Measurements from ENCODE around the gene CLEC7A. TPM values are rescaled to one million over a fixed set of nuclear protein-coding genes. Genes with fewer than 3 reads are reported as not detected.

CLEC7A gene
- total RNA-seq, 1 experiment from 2014 or later, result not detected

DNA sequence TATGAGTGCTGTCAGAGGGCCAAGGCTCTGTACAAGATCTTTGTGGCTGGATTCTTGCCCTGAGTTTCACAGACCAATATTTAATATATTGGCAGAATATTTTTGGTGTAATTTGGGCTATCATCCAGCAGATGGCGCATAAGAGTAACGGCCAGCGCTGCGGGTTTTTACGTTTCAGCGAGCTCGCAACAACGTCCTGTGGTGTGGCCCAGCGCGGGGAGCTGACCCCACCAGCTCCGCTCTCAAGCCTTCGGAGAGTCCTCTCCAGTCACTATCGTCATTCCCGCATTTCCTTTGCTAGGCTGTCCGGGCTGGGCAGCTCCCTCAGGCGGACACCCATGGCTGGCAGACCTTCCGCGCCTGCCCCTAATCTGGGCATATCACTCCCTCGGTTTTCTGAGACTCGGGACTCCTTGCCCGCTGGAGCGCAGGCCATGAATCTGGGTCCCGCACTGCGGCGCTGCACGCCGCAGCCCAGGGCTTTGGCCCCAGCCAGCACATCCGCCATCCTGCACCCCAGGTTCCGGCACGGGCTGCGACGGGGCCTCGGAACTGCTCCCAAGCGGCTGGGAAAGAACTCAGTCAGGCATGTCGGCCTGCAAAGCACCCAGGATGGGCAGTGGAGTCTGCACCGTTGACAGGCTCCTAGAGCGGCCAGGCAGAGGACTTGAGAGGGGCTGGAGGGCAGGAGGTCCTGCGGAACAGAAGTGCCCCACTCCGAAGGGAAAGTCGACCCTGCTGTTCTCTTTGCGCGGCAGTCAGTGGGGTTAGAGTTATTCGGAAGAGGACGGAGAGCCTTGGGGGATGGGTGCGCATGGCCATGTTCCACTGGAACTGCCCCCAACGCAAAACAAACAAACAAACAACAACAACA, 23.5 kb upstream of the CLEC7A start:
- no peaks in the 10 kb centered on the region for H3K36me3 ChIP-seq
- no peaks in the 10 kb centered on the region for H3K9me3 ChIP-seq
- H3K27me3 ChIP-seq, result no peaks in the 10 kb centered on the region
- peak; percentile 78 for DNase-seq
- H3K4me3 ChIP-seq, result peak overlapping the region; percentile 39

DNA sequence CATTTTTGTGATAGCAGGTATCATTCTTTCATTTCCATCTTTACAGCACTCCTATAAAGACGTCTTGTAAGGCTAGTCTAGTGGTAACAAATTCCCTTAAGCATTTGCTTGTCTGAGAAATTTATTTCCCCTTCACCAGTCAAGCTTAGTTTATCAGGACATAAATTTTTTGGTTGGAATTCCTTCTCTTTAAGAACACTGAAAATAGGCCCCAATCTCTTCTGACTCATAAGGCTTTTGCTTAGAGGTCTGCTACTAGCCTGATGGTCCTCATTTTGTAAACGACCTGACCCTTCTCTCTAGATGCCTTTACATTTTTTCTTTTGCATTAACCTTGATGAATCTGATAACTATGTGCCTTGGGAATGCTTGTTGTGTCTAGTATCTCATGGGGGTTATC, 21.6 kb upstream of the CLEC7A start:
- Histone ChIP-seq H3K4me3 (no peak overlapping the region), H3K36me3 (no peaks in the 10 kb centered on the region), H3K27me3 (no peaks in the 10 kb centered on the region), H3K9me3 (no peaks in the 10 kb centered on the region)
- no peak for DNase-seq

DNA sequence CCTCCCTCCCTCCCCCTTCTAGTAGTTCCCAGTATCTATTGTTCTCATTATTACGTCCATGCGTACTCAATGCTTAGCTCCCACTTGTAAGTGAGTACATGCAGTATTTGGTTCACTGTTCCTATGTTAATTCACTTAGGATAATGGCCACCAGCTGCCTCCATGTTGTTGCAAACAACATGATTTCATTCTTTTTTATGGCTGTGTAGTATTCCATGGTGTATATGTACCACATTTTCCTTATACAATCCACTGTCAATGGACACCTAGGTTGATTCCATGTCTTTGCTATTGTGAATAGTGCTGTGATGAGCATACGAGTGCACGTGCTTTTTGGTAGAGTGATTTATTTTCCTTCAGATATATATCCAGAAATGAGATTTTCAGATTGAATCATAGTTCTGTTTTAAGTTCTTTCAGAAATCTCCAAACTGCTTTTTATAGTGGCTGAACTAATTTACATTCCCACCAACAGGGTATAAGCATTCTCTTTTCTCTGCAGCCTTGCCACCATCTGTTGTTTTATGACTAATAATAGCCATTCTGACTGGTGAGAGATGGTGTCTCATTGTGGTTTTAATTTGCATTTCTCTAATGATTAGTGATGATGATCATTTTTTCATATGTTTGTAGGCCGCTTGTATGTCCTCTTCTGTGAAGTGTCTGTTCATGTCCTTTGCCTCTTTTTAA, 17.9 kb upstream of the CLEC7A start:
- DNase-seq, result no peak
- H3K4me3 ChIP-seq, result no peak overlapping the region
- no peaks in the 10 kb centered on the region for H3K36me3 ChIP-seq
- H3K9me3 ChIP-seq, result no peaks in the 10 kb centered on the region
- no peaks in the 10 kb centered on the region for H3K27me3 ChIP-seq

DNA sequence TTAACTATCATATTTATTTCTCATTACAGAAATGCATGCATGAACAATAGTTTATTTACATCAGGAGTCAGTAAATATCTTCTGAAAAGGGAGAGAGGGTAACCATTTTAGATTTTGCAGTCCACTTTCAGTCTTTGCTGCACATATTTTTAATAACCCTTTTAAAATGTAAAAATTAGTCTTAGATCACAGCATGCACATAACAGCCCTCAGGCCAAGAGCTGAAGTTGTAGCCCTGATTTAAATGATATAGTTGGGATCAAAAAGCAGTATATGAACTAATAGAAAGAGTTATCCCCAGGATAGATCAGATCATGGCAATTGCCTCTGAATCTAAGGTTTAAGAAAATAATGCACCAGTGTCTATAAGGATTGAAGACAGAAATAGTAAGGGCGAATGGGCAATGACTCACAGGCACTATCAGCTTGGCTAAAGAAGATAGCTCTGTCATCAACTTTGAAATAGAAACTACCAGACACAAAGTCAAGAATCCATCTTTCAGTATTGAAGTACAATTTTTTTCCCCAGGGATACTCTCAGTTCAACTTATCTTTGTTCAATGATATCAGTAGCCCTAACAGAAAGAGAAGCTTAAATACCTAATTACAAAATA, 13.1 kb upstream of the CLEC7A start:
- no peak overlapping the region for H3K4me3 ChIP-seq
- H3K9me3 ChIP-seq, result no peaks in the 10 kb centered on the region
- DNase-seq, result no peak
- H3K36me3 ChIP-seq, result no peaks in the 10 kb centered on the region
- H3K27me3 ChIP-seq, result no peaks in the 10 kb centered on the region

DNA sequence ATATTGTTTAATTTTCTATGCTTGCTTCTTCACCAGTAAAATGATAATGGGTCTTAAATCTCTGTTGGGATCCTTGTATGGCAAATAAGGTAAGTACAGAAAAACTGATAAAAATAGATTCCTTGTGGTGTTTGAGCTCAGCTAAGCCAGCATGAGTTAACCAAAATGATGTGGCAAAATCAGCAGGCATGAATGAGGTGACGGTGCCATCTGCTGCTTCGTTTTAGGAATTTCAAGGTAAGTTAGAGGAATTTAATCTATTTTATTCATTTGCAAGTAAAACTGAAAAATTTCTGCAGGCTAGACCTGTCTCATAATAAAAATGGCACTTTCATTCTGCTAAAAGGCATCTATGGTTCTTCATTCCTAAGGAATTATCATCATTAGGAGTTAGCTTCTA, 10.0 kb upstream of the CLEC7A start:
- H3K4me3 ChIP-seq, result no peak overlapping the region
- no peaks in the 10 kb centered on the region for H3K36me3 ChIP-seq
- peak; percentile 30 for DNase-seq
- no peaks in the 10 kb centered on the region for H3K9me3 ChIP-seq
- H3K27me3 ChIP-seq, result no peaks in the 10 kb centered on the region

DNA sequence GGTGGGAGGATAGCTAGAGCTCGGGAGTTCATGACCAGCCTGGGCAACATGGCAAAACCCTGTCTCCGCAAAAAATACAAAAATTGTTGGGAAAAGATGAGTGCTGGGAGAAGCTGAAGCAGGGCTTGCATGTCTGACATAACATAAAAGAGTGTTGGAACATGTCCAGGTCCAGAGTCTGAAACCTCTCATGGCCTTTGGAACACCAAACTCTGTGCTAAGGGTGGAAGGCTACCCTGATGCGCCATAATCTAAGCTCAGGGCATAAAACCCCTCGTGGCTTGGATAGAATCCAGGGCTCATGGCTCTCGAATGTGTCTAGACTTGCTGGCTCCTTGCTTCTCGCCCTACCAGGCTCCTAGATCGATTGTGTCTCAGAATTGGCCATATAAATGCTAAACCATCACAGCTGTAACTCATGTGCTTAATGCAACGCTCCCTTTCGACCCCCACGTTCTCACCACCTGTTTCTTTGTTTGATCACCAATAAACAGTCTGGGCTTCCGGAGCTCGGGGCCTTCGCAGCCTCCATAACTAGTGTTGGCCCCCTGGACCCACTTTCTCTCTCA, 6.7 kb upstream of the CLEC7A start:
- peak; percentile 3 for DNase-seq
- Histone ChIP-seq H3K9me3 (no peaks in the 10 kb centered on the region), H3K4me3 (no peak overlapping the region), H3K27me3 (no peaks in the 10 kb centered on the region), H3K36me3 (no peaks in the 10 kb centered on the region)

DNA sequence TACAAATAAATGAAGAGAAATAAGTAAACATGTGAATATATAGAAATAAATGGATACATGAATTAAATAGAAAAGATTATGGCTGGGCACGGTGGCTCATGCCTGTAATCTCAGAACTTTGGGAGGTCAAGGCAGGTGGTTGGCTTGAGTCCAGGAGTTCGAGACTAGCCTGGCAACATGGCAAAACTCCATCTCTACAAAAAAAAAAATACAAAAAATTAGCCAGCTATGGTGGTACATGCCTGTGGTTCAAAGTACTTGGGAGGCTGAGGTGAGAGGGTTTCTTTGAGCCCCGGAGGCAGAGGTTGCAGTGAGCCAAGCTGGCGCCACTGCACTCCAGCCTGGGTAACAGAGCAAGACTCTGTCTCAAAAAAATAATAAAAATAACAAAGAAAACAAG, 5.1 kb upstream of the CLEC7A start:
- H3K9me3 ChIP-seq, result no peaks in the 10 kb centered on the region
- no peak for DNase-seq
- H3K27me3 ChIP-seq, result no peaks in the 10 kb centered on the region

DNA sequence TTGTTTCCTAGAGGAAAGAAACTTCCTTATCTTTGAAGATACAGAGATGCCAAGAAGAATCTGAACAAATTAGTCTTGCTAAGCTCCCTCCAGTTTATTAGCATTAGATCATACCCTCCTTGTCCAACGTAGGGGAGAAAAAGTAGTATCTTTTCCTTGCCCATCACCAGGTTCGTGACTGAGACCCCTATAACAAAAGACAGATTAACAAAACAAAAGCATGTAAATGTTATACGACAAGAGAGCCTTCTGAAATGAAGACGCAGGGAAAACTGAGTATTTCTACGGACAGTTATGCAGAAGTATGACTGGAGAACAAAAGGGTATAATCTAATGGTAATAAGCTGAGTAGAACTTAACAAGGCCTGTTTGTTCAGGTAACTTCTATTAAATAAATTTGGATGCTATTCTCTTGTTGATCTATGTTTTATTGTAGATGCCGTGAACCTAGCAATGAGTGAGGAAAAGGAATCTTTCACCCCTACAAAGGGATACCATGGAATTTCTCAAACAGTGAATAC, 2.9 kb upstream of the CLEC7A start:
- Histone ChIP-seq H3K9me3 (no peaks in the 10 kb centered on the region), H3K4me3 (no peak overlapping the region), H3K27me3 (no peaks in the 10 kb centered on the region), H3K36me3 (no peaks in the 10 kb centered on the region)
- DNase-seq, result no peak

More for the DNA sequence above, 5.1 kb upstream of the CLEC7A start:
- Histone ChIP-seq H3K4me3 (no peak overlapping the region), H3K36me3 (no peaks in the 10 kb centered on the region)

DNA sequence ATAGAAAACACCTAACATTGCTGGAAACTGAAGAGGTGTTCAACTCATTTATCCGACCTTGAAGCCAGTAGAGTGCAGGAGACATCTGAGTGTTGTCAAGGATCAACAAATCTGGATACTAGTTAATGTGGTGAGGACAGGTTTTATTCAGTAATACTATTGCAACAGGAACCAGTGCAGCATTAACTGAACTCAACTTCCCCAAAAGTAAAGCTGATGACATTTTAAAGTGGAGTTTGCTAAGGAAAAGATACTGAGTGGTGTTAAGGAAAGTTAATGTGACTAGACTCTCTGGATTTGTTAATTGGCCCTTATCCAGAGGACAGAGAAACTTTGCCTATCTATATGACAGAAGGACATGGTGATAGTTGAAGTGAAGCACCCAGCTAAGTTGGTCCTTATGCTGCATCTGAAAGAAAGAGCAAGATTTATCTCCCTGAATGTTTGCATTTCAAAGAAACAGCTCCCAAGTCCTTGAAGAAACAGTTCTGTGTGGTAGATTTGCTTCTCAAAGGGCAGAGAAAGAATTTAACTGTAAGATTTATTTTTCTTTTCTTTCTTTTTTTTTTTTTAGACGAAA, 1.2 kb upstream of the CLEC7A start:
- no peak overlapping the region for H3K4me3 ChIP-seq
- no peaks in the 10 kb centered on the region for H3K27me3 ChIP-seq
- no peaks in the 10 kb centered on the region for H3K9me3 ChIP-seq
- no peak for DNase-seq
- no peaks in the 10 kb centered on the region for H3K36me3 ChIP-seq

DNA sequence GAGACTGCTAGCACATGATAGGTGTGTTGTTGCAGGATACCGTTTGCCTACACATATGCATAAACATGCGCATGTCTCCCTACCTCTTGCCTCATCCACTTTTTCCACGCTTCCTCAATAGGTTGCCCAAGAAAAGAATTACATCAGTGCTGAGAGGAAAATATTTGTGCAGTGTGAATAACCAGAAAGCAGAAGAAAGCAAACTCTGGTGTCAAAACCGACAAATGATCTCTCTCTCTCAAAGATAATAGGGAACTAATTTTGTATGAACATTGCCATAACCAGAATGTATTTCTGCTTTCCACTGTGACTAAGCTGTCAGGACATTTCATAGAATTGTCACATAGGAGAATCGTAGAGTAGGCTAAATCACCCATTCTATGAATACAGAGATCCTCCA, 1.3 kb downstream of the CLEC7A start:
- no peaks in the 10 kb centered on the region for H3K36me3 ChIP-seq
- no peak overlapping the region for H3K4me3 ChIP-seq
- DNase-seq, result no peak
- no peaks in the 10 kb centered on the region for H3K27me3 ChIP-seq
- no peaks in the 10 kb centered on the region for H3K9me3 ChIP-seq

DNA sequence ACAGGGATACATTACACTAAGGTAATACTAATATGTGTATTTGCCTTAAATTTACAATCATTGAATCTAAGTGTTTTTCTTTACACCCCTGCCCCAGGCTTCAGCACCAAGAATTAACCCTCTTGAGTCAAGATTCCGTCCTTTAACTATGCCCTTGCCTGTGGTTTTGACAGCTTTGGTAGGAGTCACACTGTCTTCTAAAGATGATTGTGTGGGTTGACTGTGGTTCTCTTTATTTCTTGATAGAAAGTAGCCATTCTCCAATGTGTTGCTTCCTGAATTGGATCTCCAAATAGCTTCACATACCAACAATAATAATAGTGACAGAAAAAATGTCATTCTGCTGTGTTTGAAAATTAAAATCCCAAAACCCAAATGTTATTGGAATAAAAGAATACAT, 3.6 kb downstream of the CLEC7A start:
- Histone ChIP-seq H3K4me3 (no peak overlapping the region), H3K9me3 (no peaks in the 10 kb centered on the region), H3K27me3 (no peaks in the 10 kb centered on the region), H3K36me3 (no peaks in the 10 kb centered on the region)
- no peak for DNase-seq

DNA sequence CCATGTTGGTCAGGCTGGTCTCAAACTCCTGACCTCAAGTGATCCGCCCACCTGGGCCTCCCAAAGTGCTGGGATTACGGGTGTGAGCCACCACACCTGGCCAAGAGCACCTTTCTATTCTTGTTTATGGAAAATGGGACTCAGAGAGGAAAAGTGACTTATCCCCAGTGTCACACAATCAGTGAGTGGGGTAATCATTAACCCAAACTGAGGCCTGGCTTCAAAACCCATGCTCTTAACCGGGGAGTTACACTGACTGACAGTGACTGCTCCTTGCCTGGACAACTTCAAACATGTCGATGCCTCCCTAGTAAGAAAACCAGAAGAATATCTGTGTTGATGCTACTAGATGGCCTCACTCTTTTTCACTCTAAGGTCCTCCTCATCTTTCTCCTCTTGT, 7.3 kb downstream of the CLEC7A start:
- Histone ChIP-seq H3K9me3 (no peaks in the 10 kb centered on the region), H3K27me3 (no peaks in the 10 kb centered on the region), H3K4me3 (no peak overlapping the region), H3K36me3 (no peaks in the 10 kb centered on the region)
- DNase-seq, result no peak

DNA sequence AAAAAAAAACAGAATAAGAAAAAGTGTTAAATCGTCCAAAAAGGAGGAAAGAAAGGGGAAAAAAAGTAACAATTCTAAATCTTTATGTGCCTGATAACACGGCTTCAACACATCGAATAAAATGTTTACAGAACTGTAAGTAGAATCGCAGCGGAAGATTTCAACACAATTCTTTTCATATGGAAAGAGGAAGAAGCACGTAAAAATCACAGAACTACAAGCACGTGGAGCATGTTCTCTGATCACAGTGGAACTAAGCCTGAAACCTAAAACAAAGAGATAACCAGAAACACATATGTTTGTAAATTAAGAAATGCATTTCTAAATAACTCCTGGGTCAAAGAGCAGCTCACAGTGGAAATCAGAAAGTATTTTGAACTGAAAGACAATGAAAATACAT, 8.7 kb downstream of the CLEC7A start:
- H3K4me3 ChIP-seq, result no peak overlapping the region
- no peaks in the 10 kb centered on the region for H3K27me3 ChIP-seq
- DNase-seq, result no peak

DNA sequence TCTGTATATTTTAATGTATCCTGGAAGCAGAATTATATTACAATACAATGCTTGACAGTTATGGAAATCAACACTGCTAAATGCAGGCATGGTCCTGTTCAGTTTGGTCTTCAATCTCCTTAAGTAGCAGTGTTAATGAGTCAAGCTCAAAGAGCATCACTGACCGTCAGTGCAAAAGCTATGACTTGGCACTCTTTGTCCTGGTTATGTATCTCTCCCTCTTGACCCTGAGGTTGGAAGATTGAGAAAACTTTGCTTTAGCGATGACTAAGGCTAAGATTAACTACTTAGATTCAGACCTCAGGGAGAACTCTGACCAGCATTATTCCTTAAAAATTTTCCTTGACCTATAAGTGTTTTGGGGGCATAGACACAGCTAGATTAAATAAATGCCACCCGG, 10.9 kb downstream of the CLEC7A start:
- H3K9me3 ChIP-seq, result no peaks in the 10 kb centered on the region
- DNase-seq, result no peak
- H3K36me3 ChIP-seq, result no peaks in the 10 kb centered on the region
- no peak overlapping the region for H3K4me3 ChIP-seq
- no peaks in the 10 kb centered on the region for H3K27me3 ChIP-seq

More for the DNA sequence above, 8.7 kb downstream of the CLEC7A start:
- Histone ChIP-seq H3K36me3 (no peaks in the 10 kb centered on the region), H3K9me3 (no peaks in the 10 kb centered on the region)

DNA sequence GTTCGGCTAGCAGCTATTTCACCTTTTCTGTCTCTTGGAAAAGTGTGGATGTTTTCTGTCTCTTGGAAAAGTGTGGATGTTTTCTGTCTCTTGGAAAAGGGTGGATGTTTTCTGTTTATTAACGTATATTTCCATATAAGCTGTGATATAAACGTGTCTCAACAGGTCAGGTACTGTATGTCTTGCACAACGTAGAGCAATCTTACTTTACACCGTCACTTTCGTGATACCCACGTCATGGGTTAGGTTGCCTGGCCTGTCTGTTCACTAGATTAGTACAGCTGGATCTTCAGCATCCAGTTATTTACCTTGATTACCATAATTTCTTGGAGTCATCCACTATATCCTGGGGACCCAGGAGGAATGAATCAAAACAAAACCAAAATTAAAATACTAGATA, 14.1 kb downstream of the CLEC7A start:
- DNase-seq, result no peak
- no peaks in the 10 kb centered on the region; the same call in 1 of the 2 replicates for H3K9me3 ChIP-seq
- no peaks in the 10 kb centered on the region for H3K27me3 ChIP-seq
- H3K4me3 ChIP-seq, result no peak overlapping the region
- no peaks in the 10 kb centered on the region for H3K36me3 ChIP-seq

DNA sequence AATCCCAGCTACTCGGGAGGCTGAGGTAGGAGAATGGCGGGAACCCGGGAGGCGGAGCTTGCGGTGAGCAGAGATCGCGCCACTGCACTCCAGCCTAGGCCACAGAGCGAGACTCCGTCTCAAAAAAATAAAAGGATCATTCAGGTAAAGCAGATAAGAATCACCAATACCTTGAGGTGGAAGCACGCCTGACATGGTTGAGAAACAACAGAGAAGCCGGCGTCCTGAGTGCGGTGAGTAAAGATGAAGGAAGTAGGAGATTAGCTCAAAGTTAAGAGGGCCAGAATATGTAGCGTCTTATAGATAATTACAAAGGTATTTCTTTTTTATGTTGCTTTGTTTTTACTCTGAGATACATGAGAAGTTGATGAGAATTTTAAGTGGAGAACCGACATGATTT, 14.7 kb downstream of the CLEC7A start:
- Histone ChIP-seq H3K36me3 (no peaks in the 10 kb centered on the region), H3K27me3 (no peaks in the 10 kb centered on the region), H3K9me3 (no peaks in the 10 kb centered on the region; the same call in 1 of the 2 replicates), H3K4me3 (no peak overlapping the region)
- no peak for DNase-seq

DNA sequence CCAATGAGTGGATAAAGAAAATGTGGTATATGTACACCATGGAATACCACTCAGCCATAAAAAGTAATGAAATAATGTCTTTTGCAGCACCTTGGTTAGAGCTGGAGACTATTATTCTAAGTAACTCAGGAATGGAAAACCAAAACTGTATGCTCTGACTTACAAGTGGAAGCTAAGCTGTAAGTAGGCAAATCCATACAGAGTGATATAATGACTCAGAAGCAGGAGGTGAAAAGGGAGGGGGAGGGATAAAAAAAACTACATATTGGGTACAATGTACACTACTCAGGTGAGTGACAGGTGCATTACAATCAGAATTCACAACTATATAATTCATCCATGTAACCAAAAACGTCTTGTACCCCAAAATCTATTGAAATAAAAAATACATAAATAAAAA, 16.1 kb downstream of the CLEC7A start:
- DNase-seq, result no peak
- no peak overlapping the region for H3K4me3 ChIP-seq
- H3K36me3 ChIP-seq, result no peaks in the 10 kb centered on the region
- no peaks in the 10 kb centered on the region; the same call in 1 of the 2 replicates for H3K9me3 ChIP-seq
- no peaks in the 10 kb centered on the region for H3K27me3 ChIP-seq

All from MG63 (cell line).